ENCODE results near the gene NUAK2.

DNA sequence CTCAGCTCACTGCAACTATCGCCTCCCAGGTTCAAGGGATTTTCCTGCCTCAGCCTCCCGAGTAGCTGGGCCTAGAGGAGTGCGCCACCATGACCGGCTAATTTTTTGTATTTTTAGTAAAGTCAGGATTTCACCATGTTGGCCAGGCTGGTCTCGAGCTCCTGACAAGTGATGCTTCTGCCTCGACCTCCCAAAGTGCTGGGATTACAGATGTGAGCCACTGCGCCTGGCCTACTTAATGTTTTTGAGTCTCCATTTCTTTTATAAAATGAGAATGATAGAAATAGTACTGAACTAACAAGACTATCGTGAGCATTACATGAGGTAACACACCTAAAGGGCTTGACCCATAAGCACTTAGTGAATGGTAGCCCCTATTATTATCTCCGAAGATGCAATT is 21.4 kb downstream of the NUAK2 start:
- TF ChIP-seq, protein P1, sequence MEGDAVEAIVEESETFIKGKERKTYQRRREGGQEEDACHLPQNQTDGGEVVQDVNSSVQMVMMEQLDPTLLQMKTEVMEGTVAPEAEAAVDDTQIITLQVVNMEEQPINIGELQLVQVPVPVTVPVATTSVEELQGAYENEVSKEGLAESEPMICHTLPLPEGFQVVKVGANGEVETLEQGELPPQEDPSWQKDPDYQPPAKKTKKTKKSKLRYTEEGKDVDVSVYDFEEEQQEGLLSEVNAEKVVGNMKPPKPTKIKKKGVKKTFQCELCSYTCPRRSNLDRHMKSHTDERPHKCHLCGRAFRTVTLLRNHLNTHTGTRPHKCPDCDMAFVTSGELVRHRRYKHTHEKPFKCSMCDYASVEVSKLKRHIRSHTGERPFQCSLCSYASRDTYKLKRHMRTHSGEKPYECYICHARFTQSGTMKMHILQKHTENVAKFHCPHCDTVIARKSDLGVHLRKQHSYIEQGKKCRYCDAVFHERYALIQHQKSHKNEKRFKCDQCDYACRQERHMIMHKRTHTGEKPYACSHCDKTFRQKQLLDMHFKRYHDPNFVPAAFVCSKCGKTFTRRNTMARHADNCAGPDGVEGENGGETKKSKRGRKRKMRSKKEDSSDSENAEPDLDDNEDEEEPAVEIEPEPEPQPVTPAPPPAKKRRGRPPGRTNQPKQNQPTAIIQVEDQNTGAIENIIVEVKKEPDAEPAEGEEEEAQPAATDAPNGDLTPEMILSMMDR (conservative IDR thresholded peaks at IDR 0.05; ENCODE audit: low read depth, low read length): no peak
- TF ChIP-seq EZH2 (IDR thresholded peaks at IDR 0.05; ENCODE audit: borderline replicate concordance, low read depth, low read length, poor library complexity, severe bottlenecking): no peak

All from A673 (cell line).